GM12873 (cell line): ENCODE measurements around the gene MLYCD.

Experiments
- TF ChIP-seq, protein P1 (sequence below): IDR thresholded peaks from 2 replicates; pipeline ENCODE4 v1.5.1; 2012; ENCODE audit warnings: low read depth, mild to moderate bottlenecking, moderate library complexity, low read length, control low read depth; ENCODE audit not compliant: insufficient read depth; ENCODE audit errors: missing control alignments

Gene MLYCD

DNA sequence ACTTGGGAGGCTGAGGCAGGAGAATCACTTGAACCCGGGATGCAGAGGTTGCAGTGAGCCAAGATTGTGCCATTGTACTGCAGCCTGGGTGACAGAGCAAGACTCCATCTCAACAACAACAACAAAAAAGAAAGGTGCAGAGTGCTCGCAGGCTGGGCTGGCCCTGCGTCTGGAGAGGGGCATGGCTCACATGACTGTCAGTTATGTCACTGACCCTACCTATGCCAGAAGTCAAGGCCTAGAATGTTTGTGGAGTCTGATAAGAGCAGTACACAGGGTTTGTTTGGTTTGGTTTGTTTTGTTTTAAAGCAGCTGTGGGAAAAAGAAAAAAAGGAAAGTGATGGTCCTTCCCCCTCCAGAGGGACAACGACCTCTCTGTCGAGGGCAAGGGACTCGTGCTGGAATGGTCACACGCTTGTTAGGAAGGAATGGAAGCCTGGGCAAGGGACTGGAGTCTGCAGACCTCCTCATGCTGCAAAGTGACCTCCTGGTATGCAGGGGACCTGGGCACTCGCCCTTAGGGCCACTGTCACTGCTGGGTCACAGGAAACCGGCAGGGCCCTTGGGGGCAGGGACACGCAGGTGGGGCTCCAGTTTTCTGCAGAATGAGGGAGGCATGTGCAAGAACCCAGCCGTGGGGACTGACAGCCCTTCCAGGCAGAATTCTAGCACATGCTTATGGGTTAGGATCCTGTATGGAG lies 44.0 kb downstream of the MLYCD start:
- TF ChIP-seq, protein P1, sequence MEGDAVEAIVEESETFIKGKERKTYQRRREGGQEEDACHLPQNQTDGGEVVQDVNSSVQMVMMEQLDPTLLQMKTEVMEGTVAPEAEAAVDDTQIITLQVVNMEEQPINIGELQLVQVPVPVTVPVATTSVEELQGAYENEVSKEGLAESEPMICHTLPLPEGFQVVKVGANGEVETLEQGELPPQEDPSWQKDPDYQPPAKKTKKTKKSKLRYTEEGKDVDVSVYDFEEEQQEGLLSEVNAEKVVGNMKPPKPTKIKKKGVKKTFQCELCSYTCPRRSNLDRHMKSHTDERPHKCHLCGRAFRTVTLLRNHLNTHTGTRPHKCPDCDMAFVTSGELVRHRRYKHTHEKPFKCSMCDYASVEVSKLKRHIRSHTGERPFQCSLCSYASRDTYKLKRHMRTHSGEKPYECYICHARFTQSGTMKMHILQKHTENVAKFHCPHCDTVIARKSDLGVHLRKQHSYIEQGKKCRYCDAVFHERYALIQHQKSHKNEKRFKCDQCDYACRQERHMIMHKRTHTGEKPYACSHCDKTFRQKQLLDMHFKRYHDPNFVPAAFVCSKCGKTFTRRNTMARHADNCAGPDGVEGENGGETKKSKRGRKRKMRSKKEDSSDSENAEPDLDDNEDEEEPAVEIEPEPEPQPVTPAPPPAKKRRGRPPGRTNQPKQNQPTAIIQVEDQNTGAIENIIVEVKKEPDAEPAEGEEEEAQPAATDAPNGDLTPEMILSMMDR: no peak

DNA sequence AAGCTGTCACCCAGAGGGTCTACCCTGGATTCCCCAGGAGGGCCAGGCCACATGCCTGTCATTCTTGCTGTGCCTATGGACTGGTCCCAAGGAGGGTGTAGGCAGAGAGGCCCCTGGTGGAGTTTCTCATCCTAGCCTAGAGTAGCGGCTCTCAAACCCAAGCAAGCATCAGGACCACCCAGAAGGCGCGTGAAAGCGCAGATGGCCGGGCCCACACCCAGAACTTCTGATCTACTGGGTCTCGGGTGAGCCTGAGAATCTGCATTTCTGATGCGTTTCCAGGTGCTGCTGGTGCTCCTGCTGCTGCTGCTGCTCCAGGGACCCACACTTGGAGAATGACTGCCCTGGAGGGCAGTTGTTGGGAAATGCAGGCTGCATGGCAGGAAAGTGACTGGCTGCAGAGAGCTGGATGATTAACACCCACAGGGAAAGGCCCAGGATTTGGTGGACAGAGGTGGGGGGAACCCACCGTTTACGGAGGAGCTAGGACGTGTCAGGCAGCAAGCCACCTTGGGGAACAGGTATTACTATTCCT lies 44.7 kb downstream of the MLYCD start:
- TF ChIP-seq, protein P1: no peak

DNA sequence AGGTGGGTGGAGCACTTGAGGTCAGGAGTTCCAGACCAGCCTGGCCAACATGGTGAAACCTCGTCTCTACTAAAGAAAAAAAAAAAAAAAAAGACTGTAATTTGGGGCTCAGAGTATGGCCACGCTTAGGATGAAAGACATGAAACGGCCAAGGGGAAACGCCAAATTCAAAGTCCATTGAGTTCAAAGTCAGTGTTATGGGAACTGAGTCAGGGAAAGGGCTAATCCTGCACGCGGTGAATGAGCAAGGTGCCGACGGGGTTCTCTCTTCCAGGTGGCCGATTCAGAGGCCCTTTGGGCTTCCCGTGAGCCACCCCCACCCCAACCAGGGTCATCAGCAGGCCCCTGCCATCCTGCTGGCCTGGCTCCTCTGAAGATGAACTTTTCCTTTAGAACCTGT lies 46.7 kb downstream of the MLYCD start:
- TF ChIP-seq, protein P1: no peak

DNA sequence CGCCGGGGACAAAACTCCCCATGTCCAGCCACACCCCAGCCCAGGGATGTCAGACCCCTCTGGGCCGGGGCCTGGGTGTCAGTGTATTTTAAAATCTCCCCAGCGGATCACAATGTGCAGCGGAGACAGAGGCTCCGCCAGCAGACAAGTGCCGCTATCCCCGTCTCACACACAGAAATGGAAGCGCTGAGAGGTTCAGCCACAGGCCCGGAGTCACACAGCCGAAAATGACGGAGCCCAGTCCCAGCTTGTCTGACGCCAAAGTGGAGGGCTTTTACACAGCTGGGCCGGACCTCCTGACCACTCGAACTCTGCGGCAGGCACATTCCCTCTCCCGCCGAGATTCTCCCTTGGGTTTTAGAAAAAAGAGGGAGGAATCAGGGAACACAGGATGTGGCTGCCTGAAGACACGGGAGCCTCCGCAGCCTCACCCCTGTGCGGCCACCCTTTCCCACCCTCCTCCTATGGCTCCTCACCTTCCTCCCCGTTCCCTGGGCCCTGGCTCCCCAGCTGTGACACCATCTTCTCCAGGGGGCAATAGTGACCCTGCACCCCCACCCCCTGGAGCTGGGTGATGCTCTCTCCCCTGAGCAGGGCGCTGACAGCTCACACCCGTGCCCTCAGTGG lies 47.4 kb downstream of the MLYCD start:
- TF ChIP-seq, protein P1: no peak

DNA sequence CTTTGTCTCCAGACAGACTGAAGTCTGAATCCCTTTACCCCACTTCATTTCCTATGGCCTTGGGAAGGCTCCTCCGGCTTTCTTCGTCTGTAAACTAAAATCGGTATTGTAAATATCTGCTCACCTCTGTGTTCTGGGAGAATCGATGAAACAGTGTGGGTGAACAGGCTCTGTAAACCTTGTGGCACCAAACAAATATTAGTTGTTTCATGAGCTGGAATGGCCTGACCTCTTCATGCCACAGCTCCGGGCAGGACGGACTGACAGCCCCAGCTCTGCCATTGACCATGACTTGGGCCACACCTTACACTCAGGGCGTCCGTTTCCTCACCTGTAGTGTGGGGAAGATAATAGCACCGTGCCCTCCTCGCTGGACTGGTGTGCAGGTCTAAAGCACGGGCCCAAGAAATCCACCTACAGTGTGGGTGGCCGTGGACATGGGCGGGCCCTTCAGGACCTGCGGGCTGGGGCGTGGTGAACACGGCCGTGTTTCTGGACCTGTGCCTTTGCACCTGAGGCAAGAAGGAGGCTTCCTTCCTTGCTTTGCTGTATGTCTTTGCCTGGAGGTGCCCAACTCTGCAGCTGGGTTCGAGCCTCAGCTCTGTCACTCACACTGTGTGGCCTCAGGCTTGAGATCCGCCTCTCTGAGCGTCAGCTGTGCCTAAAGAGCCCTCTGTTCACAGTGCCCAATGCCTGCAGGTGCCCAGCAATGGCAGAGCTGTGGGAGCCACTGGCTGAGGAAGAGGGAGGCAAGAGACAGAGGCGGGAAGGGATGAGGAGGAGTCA lies 48.1 kb downstream of the MLYCD start:
- TF ChIP-seq, protein P1: no peak

DNA sequence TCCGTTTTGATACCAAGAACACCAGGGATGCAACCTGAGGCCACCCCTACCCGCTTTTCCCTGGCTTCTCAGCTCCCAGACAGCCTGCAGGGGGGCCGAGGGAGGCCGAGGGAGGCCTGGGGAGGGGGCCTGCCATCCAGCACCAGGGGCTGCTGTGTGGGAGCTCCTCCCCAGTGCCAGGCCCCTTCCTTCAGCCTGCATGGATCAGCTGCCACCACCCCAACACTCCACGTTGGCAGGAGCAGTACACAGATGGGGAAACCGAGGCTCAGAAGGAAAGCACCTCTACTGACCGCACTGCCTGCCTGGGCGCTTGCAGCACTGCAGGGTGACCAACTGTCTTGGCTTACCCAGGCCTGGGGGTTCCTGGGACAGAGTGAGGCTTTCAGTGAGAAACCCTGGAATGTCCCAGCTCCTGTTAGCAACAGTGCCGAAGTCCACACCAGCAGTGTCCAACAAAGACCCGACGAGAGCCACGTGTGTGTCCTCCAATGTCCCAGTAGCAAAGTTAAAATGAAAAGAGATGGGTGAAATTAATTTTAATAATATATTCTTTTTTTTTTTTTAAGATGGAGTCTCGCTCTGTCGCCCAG lies 48.8 kb downstream of the MLYCD start:
- TF ChIP-seq, protein P1: no peak
